Loucy (cell line): Measurements from ENCODE around the gene GRID1.

Experiments
- CTCF ChIP-seq: fragments of 200-600 bp; sonication (generic); conservative IDR thresholded peaks from 2 replicates; pipeline ENCODE4 v1.5.1; 2014; ENCODE audit warnings: mild to moderate bottlenecking, antibody characterized with exemption, low read length
- EZH2phosphoT487 ChIP-seq: fragments of 200-600 bp; IDR thresholded peaks from 2 replicates; pipeline ENCODE4 v1.6.1; 2018; ENCODE audit warnings: antibody characterized with exemption, mild to moderate bottlenecking, moderate library complexity, borderline replicate concordance

- TF ChIP-seq CTCF: no peak
- no peak for TF ChIP-seq EZH2phosphoT487
These were observed 687.5 kb downstream of the GRID1 start for GRCh38 chr10:85679061-85679460.
